Transverse colon (tissue), 3 donors: ENCODE data around the gene CSRNP2.

ENCODE experiments used
- POLR2A ChIP-seq: fragments of 450-650 bp; IDR thresholded peaks from one replicate; pipeline ENCODE4 v1.6.1; 2016; ENCODE audit warnings: antibody characterized with exemption, mild to moderate bottlenecking, moderate library complexity
- POLR2AphosphoS5 ChIP-seq, 3 donors: sonication (generic); formaldehyde crosslinking; IDR thresholded peaks; one replicate each; pipeline ENCODE4 v1.6.1; 2016; ENCODE audit warnings: antibody characterized with exemption in 3 of 3

DNA sequence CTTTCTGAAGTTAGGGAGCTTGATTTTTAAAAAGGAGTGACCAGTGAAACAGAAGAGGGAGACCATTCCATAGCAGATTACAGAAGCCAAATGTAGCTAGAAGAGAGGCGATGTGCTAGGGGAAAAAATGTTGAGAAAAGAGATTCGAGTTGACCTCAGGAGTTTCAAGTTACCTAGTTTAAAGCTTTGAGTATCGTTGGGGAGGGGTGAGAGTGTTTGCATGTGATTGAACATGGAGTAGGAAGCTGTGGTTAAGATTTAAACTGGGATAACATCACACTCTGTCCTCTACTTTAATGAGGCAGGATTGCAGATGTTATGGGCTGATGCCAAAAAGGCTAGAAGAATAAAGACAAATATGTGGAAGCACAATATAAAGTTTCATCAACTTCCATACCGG lies 31.6 kb downstream of the CSRNP2 start:
- TF ChIP-seq POLR2A (no peak), POLR2AphosphoS5 (IDR thresholded peaks at IDR 0.05) (no peak)
